Measurements from ENCODE around the gene SELENOO. TPM values are rescaled to one million over a fixed set of nuclear protein-coding genes. Genes with fewer than 3 reads are reported as not detected.

The SELENOO gene
- total RNA-seq, 1 donor, result 20.7 TPM

GRCh38 chr22:50194037-50194805 is 6.6 kb upstream of the SELENOO start:
- no peak overlapping the region for H3K4me3 ChIP-seq (ENCODE audit: low read depth, low read length)
- TF ChIP-seq, protein P1, sequence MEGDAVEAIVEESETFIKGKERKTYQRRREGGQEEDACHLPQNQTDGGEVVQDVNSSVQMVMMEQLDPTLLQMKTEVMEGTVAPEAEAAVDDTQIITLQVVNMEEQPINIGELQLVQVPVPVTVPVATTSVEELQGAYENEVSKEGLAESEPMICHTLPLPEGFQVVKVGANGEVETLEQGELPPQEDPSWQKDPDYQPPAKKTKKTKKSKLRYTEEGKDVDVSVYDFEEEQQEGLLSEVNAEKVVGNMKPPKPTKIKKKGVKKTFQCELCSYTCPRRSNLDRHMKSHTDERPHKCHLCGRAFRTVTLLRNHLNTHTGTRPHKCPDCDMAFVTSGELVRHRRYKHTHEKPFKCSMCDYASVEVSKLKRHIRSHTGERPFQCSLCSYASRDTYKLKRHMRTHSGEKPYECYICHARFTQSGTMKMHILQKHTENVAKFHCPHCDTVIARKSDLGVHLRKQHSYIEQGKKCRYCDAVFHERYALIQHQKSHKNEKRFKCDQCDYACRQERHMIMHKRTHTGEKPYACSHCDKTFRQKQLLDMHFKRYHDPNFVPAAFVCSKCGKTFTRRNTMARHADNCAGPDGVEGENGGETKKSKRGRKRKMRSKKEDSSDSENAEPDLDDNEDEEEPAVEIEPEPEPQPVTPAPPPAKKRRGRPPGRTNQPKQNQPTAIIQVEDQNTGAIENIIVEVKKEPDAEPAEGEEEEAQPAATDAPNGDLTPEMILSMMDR (IDR thresholded peaks at IDR 0.05; ENCODE audit: insufficient read depth, low read depth, low read length), result no peak
- no peak for DNase-seq (ENCODE audit: low read depth)

- no peak for DNase-seq (ENCODE audit: low read depth)
- TF ChIP-seq, protein P1 (IDR thresholded peaks at IDR 0.05; ENCODE audit: insufficient read depth, low read depth, low read length), result no peak
Measured at GRCh38 chr22:50196256-50196655, 4.6 kb upstream of the SELENOO start.

GRCh38 chr22:50197000-50197800 is 3.6 kb upstream of the SELENOO start:
- no peak overlapping the region for H3K4me3 ChIP-seq (ENCODE audit: low read depth, low read length)
- TF ChIP-seq, protein P1 (IDR thresholded peaks at IDR 0.05; ENCODE audit: insufficient read depth, low read depth, low read length), result no peak
- DNase-seq (ENCODE audit: low read depth), result no peak

More at GRCh38 chr22:50196256-50196655, 4.6 kb upstream of the SELENOO start:
- no peak overlapping the region for H3K4me3 ChIP-seq (ENCODE audit: low read depth, low read length)

GRCh38 chr22:50197856-50198623 is 2.8 kb upstream of the SELENOO start:
- no peak overlapping the region for H3K4me3 ChIP-seq (ENCODE audit: low read depth, low read length)
- no peak for DNase-seq (ENCODE audit: low read depth)
- TF ChIP-seq, protein P1 (IDR thresholded peaks at IDR 0.05; ENCODE audit: insufficient read depth, low read depth, low read length), result no peak

DNA sequence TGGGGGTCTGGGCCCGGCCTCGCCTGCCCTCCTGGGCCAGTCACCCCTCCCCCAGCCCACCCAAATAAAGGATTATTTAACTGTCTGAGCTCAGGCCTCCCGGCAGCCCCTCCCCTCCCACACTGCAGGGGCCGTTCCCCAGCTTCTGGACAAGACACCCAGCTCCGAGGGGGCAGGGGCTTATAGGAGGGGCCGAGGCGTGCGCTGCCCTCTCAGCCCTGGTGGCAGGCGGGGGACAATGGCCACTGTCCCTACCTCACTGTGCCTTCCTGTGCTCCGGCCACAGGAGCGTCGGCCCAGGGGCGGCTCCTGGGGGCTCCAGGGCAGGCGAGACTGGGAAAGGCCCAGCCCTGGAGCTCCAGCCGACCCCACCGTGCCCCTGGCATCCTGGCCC is 2.2 kb upstream of the SELENOO start:
- TF ChIP-seq, protein P1 (IDR thresholded peaks at IDR 0.05; ENCODE audit: insufficient read depth, low read depth, low read length), result no peak
- no peak for DNase-seq (ENCODE audit: low read depth)
- H3K4me3 ChIP-seq (ENCODE audit: low read depth, low read length), result no peak overlapping the region

DNA sequence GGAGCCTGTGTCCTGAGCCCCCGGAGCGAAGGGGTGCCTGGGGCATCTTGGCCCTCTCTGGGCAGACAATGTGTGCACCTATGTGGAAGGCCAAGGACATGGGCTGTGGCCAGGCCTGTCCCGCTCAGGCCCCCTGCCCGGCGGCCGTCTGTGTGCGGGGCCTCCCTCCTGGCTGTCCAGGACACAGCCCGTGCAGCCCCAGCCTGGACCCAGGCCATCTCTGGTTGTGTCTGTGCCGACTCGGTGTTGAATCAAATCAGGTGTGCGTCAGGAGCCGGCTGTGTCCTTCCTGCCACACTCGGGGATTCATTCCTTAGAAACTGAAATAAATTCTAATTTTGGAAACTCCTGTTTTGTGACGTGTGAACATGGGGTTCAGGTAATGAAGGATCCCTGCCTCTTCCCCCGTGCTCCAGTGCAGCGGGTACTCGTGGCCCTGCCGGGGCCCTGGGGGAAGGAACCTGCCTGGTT is 1.5 kb upstream of the SELENOO start:
- no peak overlapping the region for H3K4me3 ChIP-seq (ENCODE audit: low read depth, low read length)
- DNase-seq (ENCODE audit: low read depth), result no peak
- TF ChIP-seq, protein P1 (IDR thresholded peaks at IDR 0.05; ENCODE audit: insufficient read depth, low read depth, low read length), result no peak
